Measurements from ENCODE around the gene ECPAS. TPM values are rescaled to one million over a fixed set of nuclear protein-coding genes. Genes with fewer than 3 reads are reported as not detected.

The ECPAS gene
- total RNA-seq, 1 experiment from 2014 or later = 122 TPM

DNA sequence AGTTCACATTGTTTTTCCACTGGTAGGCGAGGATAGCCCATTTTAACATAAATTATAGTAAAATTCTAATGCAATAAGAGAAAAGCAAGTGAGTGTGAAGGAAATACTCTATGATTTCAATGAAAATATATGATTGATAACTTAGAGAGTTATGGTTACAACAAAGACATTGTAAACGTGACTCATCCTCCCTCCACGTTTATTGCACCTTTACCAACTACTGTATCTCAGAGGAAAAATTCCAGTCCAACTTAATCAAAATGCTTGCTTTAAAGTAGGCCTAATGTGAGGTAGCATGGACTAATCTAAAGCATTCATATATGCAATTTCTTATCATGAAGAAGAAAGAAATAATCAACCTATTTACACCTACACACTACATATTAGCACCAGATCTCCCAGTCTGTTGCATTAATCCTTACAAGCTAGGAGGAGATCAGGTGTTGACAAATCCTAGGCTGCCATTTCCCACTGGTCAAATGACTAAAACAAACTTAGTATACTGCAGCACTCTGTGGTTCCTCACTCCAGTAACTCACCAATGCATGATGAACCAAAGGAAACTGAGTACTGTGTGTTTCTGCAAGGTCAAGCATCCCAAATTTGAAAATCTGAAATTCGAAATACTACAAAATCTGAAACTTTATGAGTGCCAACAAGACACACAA lies 41.7 kb downstream of the ECPAS start:
- DNase-seq (ENCODE audit: low spot score) (no peak), ATAC-seq (no peak)
- H3K27ac Mint-ChIP-seq = no peak overlapping the region
- no peaks in the 10 kb centered on the region for H3K27me3 Mint-ChIP-seq (ENCODE audit: low read depth)
- H3K4me3 Mint-ChIP-seq = no peak overlapping the region
- ChIA-PET CTCF (no interaction called here), POLR2A (no interaction called here)
- peaks cover 69% of the 10 kb centered on the region for H3K36me3 Mint-ChIP-seq
- peaks cover 6% of the 10 kb centered on the region; the same call in 1 of the 2 replicates for H3K9me3 Mint-ChIP-seq
- TF ChIP-seq ZNF232 (CRISPR knock-in tag; IDR thresholded peaks at IDR 0.05) (no peak), PRRX2 (CRISPR knock-in tag; IDR thresholded peaks at IDR 0.05) (no peak), NFE2L1 (CRISPR knock-in tag; IDR thresholded peaks at IDR 0.05) (no peak), NFATC4 (CRISPR knock-in tag; IDR thresholded peaks at IDR 0.05) (no peak), NR1H2 (CRISPR knock-in tag; IDR thresholded peaks at IDR 0.05) (no peak), CREM (CRISPR knock-in tag; IDR thresholded peaks at IDR 0.05) (no peak), MYBL2 (CRISPR knock-in tag; IDR thresholded peaks at IDR 0.05) (no peak), TCF7 (CRISPR knock-in tag; IDR thresholded peaks at IDR 0.05; ENCODE audit: low read depth) (no peak), MXD4 (CRISPR knock-in tag; IDR thresholded peaks at IDR 0.05; ENCODE audit: borderline replicate concordance) (no peak), MLX (CRISPR knock-in tag; IDR thresholded peaks at IDR 0.05) (no peak), USF2 (CRISPR knock-in tag; IDR thresholded peaks at IDR 0.05) (no peak), ATF1 (CRISPR knock-in tag; IDR thresholded peaks at IDR 0.05) (no peak), E2F5 (CRISPR knock-in tag; IDR thresholded peaks at IDR 0.05) (no peak), IRF2 (CRISPR knock-in tag; IDR thresholded peaks at IDR 0.05; ENCODE audit: borderline replicate concordance, low read depth) (no peak), ERG (CRISPR knock-in tag; IDR thresholded peaks at IDR 0.05) (no peak)
- H3K4me1 Mint-ChIP-seq = peaks cover 13% of the 10 kb centered on the region

DNA sequence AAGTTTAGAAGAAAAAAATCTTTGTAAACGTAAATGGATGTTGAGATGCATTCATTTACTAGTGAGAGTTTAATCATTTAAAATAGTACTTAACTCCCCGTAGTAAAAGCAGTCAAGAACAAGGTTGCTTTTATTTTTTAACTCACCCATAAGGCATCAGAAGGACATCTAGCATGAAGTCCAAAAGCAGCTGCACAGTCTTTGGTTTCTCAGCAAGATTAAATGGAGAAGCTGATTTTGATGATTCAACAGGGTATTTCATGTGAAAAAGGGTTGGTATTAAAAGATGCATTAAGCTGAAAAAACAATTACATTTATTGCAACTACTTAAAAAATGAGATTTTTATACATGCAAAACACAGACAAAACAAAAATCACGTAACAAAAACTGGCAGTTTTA lies 44.0 kb downstream of the ECPAS start:
- Mint-ChIP-seq H3K4me1 (peaks cover 13% of the 10 kb centered on the region), H3K4me3 (no peak overlapping the region), H3K9me3 (no peaks in the 10 kb centered on the region), H3K27ac (peak overlapping the region; percentile 21), H3K36me3 (peaks cover 63% of the 10 kb centered on the region), H3K27me3 (ENCODE audit: low read depth) (no peaks in the 10 kb centered on the region)
- no peak for ATAC-seq
- ChIA-PET POLR2A (no interaction called here), CTCF (no interaction called here)
- no peak for DNase-seq (ENCODE audit: low spot score)
- TF ChIP-seq ATF3 (CRISPR knock-in tag; conservative IDR thresholded peaks at IDR 0.05) = no peak

DNA sequence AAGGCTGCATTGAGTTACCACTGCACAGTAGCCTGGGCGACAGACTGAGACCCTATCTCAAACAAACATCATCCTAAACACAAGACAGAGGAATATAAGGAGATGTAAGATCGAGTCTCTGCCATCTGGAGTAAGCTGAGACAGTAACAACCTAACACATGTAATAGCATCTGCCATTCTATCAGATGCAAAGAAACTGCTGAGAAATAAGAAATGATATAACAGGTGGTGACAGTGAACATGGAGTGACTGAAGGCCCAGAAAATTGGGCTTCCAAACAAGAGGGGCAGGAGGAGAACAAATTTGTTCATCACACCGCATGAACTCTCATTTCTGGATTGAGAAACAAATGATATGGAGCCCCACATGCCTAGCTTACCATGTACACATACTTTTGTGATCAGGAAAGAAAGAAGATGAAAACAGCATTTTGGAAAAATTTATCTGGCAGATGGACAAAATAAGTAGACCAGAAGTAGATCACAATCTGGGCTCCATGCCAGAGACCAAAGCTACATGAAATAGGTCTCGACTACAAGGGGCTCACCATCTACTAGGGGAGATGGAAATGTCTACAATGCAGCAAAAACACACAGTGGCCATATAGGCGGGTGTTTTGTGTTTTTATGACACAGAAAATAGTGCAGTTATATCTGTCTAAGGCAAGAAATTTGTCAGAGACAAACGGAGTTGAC lies 45.5 kb downstream of the ECPAS start:
- Mint-ChIP-seq H3K9me3 (no peaks in the 10 kb centered on the region), H3K4me3 (no peak overlapping the region), H3K27ac (no peak overlapping the region; the same call in 1 of the 2 replicates), H3K27me3 (ENCODE audit: low read depth) (no peaks in the 10 kb centered on the region), H3K4me1 (peaks cover 13% of the 10 kb centered on the region), H3K36me3 (peaks cover 55% of the 10 kb centered on the region)
- TF ChIP-seq CREB1 (CRISPR knock-in tag; IDR thresholded peaks at IDR 0.05) (no peak), USF2 (CRISPR knock-in tag; IDR thresholded peaks at IDR 0.05) (no peak), PREB (CRISPR knock-in tag; IDR thresholded peaks at IDR 0.05; ENCODE audit: borderline replicate concordance) (no peak), NR3C1 (CRISPR knock-in tag; conservative IDR thresholded peaks at IDR 0.05; ENCODE audit: low read depth) (no peak), GTF2I (CRISPR knock-in tag; conservative IDR thresholded peaks at IDR 0.05) (no peak)
- CTCF ChIA-PET = no interaction called here
- ATAC-seq = no peak
- POLR2A ChIA-PET = no interaction called here
- DNase-seq (ENCODE audit: low spot score) = no peak

Measured in WTC11 (cell line).